Adipocyte (in vitro differentiated cells): Measurements from ENCODE around the gene PYROXD2.
A peak's percentile ranks its signal among the peaks of the same experiment; 100 is the strongest.

Experiments
- DNase-seq: peaks from one replicate; pipeline ENCODE4 v3.0.0-alpha.2; 2015; ENCODE audit warnings: low read depth
- H3K27me3 ChIP-seq: replicated peaks from 2 replicates; pipeline ENCODE4 v1.7.0; 2013; ENCODE audit warnings: mild to moderate bottlenecking, low read length, moderate library complexity; ENCODE audit not compliant: control insufficient read depth, insufficient read depth
- H3K36me3 ChIP-seq: 2 replicates; pipeline ENCODE4 v1.7.0; 2013; ENCODE audit warnings: low read length, mild to moderate bottlenecking, moderate library complexity; ENCODE audit not compliant: control insufficient read depth, insufficient read depth, severe bottlenecking
- H3K4me1 ChIP-seq: 2 replicates; pipeline ENCODE4 v1.7.0; 2013; ENCODE audit warnings: mild to moderate bottlenecking, low read length, moderate library complexity; ENCODE audit not compliant: control insufficient read depth, insufficient read depth
- H3K4me3 ChIP-seq: 2 replicates; pipeline ENCODE4 v1.7.0; 2013; ENCODE audit warnings: mild to moderate bottlenecking, low read length, moderate library complexity
- H3K9ac ChIP-seq: 2 replicates; pipeline ENCODE4 v1.7.0; 2013; ENCODE audit warnings: mild to moderate bottlenecking, low read length, moderate library complexity
- H3K9me3 ChIP-seq: 2 replicates; pipeline ENCODE4 v1.7.0; 2013; ENCODE audit warnings: mild to moderate bottlenecking, low read length, moderate library complexity; ENCODE audit not compliant: control insufficient read depth

PYROXD2 gene

GRCh38 chr10:98369801-98370200 lies 45.2 kb downstream of the PYROXD2 start:
- no peak for DNase-seq
- Histone ChIP-seq H3K9ac (no peak overlapping the region), H3K9me3 (no peaks in the 10 kb centered on the region), H3K27me3 (peaks cover 8% of the 10 kb centered on the region), H3K36me3 (no peaks in the 10 kb centered on the region), H3K4me3 (no peak overlapping the region), H3K4me1 (peaks cover 24% of the 10 kb centered on the region)

- peaks cover 8% of the 10 kb centered on the region for H3K27me3 ChIP-seq
These were observed 46.3 kb downstream of the PYROXD2 start for GRCh38 chr10:98368644-98369043.

GRCh38 chr10:98367604-98368451 lies 47.2 kb downstream of the PYROXD2 start:
- peak; percentile 13 for DNase-seq
- no peak overlapping the region for H3K4me3 ChIP-seq
- peaks cover 14% of the 10 kb centered on the region for H3K4me1 ChIP-seq
- no peaks in the 10 kb centered on the region for H3K9me3 ChIP-seq
- no peaks in the 10 kb centered on the region for H3K36me3 ChIP-seq
- H3K9ac ChIP-seq: no peak overlapping the region
- H3K27me3 ChIP-seq: peaks cover 8% of the 10 kb centered on the region

More at GRCh38 chr10:98368644-98369043, 46.3 kb downstream of the PYROXD2 start:
- Histone ChIP-seq H3K4me3 (no peak overlapping the region), H3K4me1 (peaks cover 14% of the 10 kb centered on the region), H3K9ac (no peak overlapping the region), H3K36me3 (no peaks in the 10 kb centered on the region), H3K9me3 (no peaks in the 10 kb centered on the region)
- DNase-seq: no peak

- H3K9me3 ChIP-seq: no peaks in the 10 kb centered on the region
- no peak for DNase-seq
- no peak overlapping the region for H3K9ac ChIP-seq
- H3K4me3 ChIP-seq: no peak overlapping the region
- peaks cover 13% of the 10 kb centered on the region for H3K4me1 ChIP-seq
- H3K36me3 ChIP-seq: no peaks in the 10 kb centered on the region
- peaks cover 8% of the 10 kb centered on the region for H3K27me3 ChIP-seq
These were observed 48.9 kb downstream of the PYROXD2 start for GRCh38 chr10:98366062-98366530.

- Histone ChIP-seq H3K27me3 (peaks cover 8% of the 10 kb centered on the region), H3K36me3 (no peaks in the 10 kb centered on the region), H3K9ac (no peak overlapping the region), H3K4me1 (peaks cover 8% of the 10 kb centered on the region), H3K4me3 (no peak overlapping the region), H3K9me3 (no peaks in the 10 kb centered on the region)
- DNase-seq: no peak
These were observed 49.4 kb downstream of the PYROXD2 start for GRCh38 chr10:98365406-98366061.

GRCh38 chr10:98364432-98365102 lies 50.4 kb downstream of the PYROXD2 start:
- DNase-seq: no peak
- Histone ChIP-seq H3K4me3 (no peak overlapping the region), H3K9ac (no peak overlapping the region), H3K27me3 (peaks cover 8% of the 10 kb centered on the region), H3K4me1 (peaks cover 6% of the 10 kb centered on the region), H3K9me3 (no peaks in the 10 kb centered on the region), H3K36me3 (no peaks in the 10 kb centered on the region)

- no peak for DNase-seq
- Histone ChIP-seq H3K9ac (no peak overlapping the region), H3K27me3 (peaks cover 8% of the 10 kb centered on the region), H3K4me1 (peaks cover 6% of the 10 kb centered on the region), H3K9me3 (no peaks in the 10 kb centered on the region), H3K36me3 (no peaks in the 10 kb centered on the region), H3K4me3 (no peak overlapping the region)
These were observed 51.8 kb downstream of the PYROXD2 start for GRCh38 chr10:98363220-98363619.

- Histone ChIP-seq H3K4me1 (peaks cover 15% of the 10 kb centered on the region), H3K9me3 (no peaks in the 10 kb centered on the region), H3K27me3 (peaks cover 4% of the 10 kb centered on the region), H3K9ac (peak overlapping the region; percentile 63), H3K36me3 (no peaks in the 10 kb centered on the region), H3K4me3 (peak overlapping the region; percentile 69)
- no peak for DNase-seq
These were observed 53.6 kb downstream of the PYROXD2 start for GRCh38 chr10:98361131-98362025.

- peak; percentile 77 for DNase-seq
- H3K9me3 ChIP-seq: no peaks in the 10 kb centered on the region
- H3K9ac ChIP-seq: no peak overlapping the region
- H3K4me1 ChIP-seq: peaks cover 16% of the 10 kb centered on the region
- no peak overlapping the region for H3K4me3 ChIP-seq
- peaks cover 27% of the 10 kb centered on the region for H3K27me3 ChIP-seq
- no peaks in the 10 kb centered on the region for H3K36me3 ChIP-seq
These were observed 57.7 kb downstream of the PYROXD2 start for GRCh38 chr10:98357194-98357822.

- H3K4me1 ChIP-seq: peaks cover 19% of the 10 kb centered on the region
- H3K9ac ChIP-seq: no peak overlapping the region
- no peaks in the 10 kb centered on the region for H3K36me3 ChIP-seq
- H3K27me3 ChIP-seq: peaks cover 29% of the 10 kb centered on the region
- DNase-seq: no peak
- H3K9me3 ChIP-seq: no peaks in the 10 kb centered on the region
- no peak overlapping the region for H3K4me3 ChIP-seq
These were observed 60.5 kb downstream of the PYROXD2 start for GRCh38 chr10:98354491-98354890.
